Hematopoietic multipotent progenitor cell treated with erythropoietin and hydrocortisone succinate and interleukin-3 and kit ligand, for 6 days (in vitro differentiated cells): ENCODE results near the gene C1orf159.

Experiments used
- DNase-seq: peaks from one replicate; pipeline ENCODE4 v3.0.0-alpha.2; 2015

Gene C1orf159

DNA sequence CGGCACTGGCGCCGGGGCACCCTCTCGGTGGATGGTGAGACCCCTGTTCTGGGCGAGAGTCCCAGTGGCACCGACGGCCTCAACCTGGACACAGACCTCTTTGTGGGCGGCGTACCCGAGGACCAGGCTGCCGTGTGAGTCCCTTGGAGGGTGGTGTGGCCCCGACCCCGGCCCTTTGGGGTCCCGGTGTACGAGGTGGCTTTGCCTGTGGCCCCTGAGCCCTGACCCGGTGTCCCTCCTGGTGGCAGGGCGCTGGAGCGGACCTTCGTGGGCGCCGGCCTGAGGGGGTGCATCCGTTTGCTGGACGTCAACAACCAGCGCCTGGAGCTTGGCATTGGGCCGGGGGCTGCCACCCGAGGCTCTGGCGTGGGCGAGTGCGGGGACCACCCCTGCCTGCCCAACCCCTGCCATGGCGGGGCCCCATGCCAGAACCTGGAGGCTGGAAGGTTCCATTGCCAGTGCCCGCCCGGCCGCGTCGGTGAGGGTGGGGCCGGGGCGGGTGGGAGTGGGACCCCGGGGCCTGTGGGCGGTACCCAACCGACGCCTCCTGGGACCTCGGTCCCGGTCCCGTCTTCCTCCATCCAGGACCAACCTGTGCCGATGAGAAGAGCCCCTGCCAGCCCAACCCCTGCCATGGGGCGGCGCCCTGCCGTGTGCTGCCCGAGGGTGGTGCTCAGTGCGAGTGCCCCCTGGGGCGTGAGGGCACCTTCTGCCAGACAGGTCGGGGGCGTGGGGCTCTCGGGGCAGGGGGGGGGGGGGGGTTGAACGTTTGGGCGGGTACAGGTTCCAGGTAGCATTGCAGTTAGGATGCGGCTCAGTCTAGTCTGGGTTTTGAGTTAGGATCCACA lies 66.3 kb downstream of the C1orf159 start:
- DNase-seq, result no peak

DNA sequence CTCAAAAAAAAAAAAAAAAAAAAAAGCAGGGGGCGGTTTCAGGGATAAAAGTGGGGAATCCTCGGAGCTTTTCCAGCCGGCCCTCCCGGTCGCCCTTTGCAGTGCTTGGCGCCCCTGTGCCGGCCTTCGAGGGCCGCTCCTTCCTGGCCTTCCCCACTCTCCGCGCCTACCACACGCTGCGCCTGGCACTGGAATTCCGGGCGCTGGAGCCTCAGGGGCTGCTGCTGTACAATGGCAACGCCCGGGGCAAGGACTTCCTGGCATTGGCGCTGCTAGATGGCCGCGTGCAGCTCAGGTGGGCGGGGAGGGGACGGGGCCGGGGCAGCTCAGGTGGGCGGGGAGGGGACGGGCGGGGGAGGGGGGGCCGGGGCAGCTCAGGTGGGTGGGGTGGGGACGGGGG lies 67.1 kb downstream of the C1orf159 start:
- no peak for DNase-seq

DNA sequence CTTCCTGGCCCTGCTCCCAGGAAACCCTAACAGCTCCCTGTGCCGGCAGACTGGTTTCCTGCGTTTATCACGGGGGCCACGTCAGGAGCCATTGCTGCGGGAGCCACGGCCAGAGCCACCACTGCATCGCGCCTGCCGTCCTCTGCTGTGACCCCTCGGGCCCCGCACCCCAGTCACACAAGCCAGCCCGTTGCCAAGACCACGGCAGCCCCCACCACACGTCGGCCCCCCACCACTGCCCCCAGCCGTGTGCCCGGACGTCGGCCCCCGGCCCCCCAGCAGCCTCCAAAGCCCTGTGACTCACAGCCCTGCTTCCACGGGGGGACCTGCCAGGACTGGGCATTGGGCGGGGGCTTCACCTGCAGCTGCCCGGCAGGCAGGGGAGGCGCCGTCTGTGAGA lies 67.9 kb downstream of the C1orf159 start:
- no peak for DNase-seq

DNA sequence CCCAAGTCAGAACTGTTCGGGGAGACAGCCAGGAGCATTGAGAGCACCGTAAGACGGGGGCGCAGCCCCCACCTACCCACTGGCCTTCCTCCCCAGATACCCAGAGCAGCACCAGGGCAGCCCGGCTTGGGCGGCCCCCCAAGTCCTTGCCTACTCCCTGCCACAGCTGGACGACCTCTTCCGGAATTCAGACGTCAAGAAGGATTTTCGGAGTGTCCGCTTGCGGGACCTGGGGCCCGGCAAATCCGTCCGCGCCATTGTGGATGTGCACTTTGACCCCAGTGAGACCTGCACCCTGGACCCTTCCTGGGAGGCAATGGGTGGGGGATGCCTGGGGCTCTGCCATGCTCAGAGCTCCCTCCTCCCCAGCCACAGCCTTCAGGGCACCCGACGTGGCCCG lies 68.5 kb downstream of the C1orf159 start:
- DNase-seq, result no peak

DNA sequence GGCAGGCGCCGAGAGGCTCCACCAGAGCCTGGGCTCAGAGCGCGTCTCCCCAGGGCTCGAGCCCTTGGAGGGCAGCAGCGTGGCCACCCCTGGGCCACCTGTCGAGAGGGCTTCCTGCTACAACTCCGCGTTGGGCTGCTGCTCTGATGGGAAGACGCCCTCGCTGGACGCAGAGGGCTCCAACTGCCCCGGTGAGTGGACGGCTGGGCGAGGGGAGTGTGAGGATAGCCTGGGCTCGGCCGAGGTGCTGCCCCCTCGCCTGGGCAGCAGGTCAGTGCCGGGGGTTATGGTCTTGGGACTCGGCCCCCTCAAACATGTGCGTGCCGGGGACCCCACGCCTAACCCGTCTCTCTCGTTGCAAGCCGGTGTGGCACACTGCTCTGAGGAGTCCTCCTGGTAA lies 69.1 kb downstream of the C1orf159 start:
- no peak for DNase-seq

DNA sequence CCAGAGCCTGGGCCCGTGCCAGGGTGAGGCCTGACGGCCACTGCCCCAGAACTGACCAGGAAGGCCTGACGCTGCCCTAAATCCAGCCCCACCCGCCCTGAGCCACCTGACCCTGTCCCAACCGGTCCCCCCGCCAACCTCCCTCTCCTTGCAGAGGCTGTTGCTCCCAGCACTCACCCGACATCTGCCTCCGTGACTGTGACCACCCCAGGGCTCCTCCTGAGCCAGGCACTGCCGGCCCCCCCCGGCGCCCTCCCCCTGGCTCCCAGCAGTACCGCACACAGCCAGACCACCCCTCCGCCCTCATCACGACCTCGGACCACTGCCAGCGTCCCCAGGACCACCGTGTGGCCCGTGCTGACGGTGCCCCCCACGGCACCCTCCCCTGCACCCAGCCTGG lies 69.6 kb downstream of the C1orf159 start:
- DNase-seq, result no peak

DNA sequence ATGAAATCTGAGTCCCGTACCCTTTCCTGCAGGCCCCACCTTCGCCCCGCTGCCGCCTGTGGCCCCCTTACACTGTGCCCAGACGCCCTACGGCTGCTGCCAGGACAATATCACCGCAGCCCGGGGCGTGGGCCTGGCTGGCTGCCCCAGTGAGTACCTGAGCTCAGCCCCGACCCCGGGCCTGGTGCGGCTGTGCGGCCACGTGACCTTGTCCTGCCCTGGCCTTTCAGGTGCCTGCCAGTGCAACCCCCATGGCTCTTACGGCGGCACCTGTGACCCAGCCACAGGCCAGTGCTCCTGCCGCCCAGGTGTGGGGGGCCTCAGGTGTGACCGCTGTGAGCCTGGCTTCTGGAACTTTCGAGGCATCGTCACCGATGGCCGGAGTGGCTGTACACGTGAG lies 70.8 kb downstream of the C1orf159 start:
- DNase-seq, result no peak

DNA sequence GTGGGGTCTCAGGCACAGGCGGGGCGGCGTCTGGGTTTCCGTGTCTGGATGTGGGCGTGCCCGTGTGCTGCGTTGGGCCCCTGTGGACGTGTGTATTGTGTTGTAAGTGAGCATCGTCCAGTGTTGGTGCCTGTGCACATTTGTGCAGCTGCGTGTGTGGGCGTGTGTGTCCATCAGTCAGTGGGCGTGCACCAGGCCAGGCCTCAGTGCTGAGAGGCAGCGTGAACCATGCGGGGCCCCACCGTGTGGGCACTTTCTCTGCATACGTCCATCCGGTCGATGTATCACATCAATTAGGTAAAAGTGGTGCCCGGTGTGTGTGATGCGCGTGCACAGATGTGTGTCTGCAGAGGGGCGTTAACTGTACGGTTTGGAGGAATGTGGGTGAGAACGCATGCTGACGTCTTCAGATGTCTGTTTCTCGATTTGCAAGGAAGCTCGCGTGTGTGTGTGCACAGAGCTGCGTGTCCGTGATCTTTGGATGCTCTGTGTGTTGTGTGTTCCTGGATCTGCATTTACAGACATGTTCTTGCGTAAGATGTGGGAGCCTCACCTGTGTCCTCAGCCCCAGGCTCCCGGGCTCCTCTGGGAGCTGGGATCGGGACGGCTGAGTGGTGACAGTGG lies 71.3 kb downstream of the C1orf159 start:
- no peak for DNase-seq

DNA sequence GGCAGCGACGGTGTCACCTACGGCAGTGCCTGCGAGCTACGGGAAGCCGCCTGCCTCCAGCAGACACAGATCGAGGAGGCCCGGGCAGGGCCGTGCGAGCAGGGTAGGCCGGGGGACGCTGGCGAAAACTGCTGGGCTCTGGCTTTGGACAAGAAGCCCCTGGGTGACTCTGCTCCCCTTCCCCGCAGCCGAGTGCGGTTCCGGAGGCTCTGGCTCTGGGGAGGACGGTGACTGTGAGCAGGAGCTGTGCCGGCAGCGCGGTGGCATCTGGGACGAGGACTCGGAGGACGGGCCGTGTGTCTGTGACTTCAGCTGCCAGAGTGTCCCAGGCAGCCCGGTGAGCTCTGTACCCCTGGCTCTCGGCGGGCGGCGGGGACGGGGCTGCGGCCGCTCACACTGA lies 72.0 kb downstream of the C1orf159 start:
- no peak for DNase-seq

DNA sequence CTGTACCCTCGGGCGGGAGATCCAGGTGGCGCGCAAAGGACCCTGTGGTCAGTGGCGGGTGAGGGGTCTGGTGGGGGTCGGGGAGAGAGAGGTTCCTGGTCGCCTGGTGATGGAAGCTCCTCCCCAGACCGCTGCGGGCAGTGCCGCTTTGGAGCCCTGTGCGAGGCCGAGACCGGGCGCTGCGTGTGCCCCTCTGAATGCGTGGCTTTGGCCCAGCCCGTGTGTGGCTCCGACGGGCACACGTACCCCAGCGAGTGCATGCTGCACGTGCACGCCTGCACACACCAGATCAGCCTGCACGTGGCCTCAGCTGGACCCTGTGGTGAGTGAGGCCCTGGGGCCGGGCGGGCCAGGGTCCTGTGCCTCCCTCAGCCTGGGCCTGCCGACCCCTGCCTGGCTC lies 72.5 kb downstream of the C1orf159 start:
- DNase-seq, result no peak

DNA sequence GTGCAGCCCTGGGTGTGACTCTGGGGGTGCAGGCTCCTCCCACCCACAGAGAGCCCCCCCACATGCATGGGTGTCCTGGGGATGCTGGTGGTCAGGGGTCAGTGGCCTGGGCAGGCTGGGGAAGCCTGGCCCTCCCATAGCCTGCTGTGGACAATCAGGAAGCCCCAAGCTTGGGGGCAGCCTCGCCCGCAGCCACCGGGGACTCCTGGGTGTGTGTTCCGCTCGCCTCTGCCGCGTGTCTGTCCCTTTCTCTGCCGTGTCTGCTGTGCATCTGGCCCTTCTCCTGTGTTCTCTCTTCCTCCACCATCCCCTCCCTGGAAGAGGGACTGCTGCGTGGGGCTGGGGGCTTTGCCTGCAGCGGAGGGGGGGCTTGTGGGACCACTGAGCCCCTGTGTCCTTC lies 73.1 kb downstream of the C1orf159 start:
- no peak for DNase-seq

DNA sequence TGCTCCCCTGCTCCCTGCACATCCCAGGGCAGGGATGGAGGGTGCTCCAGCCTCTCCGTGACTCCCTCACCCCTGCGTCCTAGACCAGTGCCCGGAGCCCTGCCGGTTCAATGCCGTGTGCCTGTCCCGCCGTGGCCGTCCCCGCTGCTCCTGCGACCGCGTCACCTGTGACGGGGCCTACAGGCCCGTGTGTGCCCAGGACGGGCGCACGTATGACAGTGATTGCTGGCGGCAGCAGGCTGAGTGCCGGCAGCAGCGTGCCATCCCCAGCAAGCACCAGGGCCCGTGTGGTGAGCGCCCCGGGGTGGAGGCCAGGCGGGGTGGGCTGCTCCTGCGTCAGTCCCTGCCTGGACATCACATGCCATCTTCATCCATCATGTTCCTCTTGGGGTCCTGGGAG lies 74.0 kb downstream of the C1orf159 start:
- no peak for DNase-seq

DNA sequence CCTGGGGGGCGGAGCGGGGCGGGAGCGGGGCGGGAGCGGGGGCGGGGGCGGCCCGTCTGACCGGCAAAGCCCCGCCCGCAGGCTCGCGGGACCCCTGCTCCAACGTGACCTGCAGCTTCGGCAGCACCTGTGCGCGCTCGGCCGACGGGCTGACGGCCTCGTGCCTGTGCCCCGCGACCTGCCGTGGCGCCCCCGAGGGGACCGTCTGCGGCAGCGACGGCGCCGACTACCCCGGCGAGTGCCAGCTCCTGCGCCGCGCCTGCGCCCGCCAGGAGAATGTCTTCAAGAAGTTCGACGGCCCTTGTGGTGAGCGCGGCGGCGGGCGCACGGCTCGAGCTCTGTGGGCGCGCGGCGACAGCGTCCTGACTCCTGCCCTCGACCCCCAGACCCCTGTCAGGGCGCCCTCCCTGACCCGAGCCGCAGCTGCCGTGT lies 74.8 kb downstream of the C1orf159 start:
- no peak for DNase-seq

DNA sequence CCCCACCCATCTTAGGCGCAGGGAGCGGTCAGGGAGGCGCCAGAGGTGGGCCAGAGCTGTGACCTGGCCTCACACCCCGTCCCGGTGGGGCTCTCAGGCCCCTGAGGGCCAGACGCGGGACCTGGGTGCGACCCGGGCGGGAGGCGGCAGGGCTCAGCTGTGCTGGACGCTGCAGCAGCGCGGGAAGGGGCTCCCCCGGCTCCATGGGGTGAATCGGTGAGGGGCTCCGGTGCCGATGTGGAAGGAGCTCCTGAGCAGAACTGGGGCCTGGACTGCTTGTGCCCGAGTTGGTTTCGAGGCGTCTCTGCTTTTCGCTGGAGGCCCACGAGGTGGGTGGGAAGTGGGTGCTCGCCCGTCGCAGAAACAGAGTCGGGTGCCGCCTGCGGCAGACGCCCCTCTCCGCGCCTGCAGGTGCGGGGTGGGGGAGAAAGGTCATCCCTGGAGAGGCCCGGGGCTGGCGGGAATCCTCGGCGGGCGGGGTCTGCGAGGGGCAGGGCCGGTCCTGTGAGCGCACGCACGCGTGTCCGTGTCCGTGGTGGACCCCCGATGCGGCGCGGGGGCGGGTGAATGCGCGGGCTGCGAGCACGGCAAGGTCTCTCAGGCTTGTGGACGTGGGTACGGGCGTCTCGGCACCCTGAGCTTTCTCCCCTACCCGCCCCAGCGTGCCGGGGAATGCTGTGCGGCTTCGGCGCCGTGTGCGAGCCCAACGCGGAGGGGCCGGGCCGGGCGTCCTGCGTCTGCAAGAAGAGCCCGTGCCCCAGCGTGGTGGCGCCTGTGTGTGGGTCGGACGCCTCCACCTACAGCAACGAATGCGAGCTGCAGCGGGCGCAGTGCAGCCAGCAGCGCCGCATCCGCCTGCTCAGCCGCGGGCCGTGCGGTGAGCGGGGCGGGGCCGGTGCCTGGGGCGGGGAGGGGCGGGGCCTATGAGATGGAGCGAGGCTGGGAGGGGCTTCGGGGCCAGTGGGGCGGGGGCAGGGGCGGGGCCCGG lies 75.6 kb downstream of the C1orf159 start:
- DNase-seq, result peak; percentile 88

DNA sequence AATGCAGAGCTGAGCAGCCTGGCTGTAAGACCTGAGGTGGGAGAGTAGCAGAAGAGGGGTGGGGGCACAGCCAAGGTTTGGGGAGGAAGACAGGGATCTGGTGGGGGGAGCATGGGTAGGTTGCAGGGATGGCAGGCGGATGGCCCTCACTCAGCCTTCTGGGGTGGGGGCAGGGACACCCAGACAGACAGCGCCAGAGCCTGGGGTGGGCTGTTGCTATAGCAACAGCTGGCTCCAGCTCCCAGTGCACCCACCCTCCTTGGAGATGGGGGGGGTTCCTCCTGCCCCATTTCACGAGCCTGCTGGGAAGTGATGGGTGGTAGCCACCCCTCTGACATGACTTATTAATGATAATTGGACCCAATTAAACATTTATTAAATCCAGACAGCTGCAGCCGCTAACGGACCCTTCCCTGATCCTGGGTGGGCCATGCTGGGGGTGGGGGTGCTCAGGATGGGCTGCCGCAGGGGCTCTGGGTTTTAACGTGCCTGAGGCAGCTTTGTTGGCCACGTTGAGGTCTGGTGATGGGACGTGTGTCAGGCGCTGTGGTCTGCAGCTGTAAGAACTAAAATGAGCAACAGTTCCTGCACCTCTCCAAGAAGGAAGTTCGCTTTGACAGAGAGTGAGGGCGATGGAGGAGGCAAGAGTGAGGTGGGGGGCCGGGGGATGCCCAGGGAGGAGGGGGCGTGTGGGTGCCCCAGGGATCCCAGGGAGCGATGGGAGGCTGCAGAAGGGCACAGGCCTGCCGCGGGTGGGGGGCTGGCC lies 76.6 kb downstream of the C1orf159 start:
- DNase-seq, result no peak

DNA sequence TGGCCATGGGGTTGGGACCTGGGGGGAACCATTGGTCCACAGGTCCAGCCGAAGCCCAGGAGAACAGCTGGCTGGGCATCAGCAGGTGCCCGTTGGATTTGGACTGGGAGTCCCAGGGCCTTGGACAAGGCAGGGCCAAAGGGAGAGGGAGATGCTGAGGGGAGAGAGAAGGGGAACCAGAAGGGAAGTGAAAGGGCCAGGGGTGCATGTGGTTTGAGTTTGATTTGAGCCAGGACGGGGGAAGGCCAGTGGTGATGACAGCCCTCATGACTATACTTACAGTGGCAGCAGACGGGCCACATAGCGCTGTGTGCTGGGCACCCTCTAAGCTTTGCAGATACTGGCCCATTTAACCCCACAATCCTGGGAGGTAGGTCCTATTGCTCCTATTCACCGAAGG lies 77.2 kb downstream of the C1orf159 start:
- DNase-seq, result peak; percentile 40

DNA sequence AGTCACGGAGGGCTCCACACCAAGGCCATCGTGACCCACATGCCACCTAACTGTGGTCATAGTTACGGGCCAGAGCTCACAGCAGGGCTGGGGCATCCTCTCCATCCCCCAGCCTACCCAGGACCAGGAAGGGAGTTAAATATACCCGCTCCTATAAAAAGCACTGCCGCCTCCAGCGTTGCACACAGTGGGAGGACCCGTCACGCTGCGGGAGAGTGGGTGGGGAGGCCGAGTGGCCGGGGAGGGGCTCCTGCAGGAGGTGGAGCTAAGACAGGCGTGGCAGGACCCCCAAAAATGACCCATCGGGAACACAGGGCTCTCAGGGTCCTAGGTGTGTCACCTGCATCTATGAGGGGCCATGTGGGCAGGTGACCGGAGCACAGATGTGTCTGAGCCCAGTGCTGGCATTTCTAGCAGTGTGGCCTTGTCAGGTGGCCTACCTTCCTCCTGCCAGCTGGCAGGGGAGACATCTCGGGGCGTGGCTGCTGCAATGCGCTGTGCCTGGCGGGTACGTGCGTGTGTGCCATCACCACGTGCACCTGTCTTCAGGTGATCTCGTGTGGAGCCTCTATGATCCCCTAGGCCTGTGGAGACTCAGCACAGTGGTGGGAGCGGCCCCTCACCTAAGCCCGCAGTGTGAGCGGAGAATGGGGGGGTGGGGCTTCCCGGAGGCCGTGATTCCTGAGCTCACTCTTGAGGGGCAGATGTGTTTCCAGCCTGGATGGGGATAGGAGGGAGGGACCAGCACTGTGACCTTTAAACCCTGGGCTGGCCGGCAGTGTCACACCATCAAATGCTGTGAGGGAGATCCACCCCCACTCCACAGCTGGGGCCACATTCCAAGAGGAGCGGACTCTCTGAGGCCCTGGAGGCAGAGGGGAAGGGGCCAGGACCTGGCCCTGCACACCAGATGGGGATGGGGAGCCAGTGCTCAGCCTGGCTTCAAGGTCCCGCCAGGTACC lies 78.2 kb downstream of the C1orf159 start:
- no peak for DNase-seq

DNA sequence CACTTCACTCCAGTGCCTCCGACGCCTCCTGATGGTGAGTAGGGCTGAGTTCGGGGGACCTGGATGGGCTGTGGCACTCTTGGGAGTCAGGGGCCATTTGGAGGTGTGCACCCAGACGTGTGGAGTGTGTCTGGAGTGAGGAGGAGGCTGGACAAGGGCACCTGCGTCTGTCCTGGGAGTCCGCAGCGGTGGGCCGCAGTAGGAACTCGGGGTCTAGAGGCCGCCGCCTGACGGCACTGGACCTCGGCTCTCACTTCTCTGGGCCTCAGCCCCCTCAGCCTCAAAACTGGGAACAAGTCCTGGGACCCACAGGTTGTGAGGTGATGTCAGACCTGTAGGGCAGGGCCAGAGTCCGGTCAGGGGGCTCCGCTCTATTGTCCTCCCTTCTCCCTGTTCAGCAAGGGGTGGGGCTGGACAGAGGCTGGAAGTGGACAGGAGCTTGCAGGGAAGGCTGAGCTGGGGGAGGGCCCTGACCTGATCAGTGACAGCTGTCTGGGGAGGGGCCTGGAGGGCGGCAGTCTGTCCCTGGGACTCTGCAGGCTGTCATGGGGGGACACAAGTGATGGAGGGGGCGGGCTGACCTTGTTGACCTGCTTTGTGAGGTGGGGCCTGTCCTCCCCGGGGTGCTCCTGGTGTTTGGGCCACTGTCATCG lies 80.5 kb downstream of the C1orf159 start:
- no peak for DNase-seq

DNA sequence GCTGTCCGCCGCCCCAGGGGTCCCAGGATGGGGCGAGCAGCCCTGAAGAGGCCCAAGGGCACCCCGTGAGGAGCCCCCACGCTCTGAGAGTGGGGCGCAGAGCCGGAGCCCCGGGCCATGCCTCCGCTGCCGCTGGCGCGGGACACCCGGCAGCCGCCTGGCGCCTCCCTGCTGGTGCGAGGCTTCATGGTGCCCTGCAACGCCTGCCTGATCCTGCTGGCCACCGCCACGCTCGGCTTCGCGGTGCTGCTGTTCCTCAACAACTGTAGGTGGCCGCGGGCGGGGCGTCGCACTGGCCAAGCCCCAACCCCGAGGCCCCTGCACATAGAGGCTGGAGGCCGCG lies 81.5 kb downstream of the C1orf159 start:
- DNase-seq, result no peak

DNA sequence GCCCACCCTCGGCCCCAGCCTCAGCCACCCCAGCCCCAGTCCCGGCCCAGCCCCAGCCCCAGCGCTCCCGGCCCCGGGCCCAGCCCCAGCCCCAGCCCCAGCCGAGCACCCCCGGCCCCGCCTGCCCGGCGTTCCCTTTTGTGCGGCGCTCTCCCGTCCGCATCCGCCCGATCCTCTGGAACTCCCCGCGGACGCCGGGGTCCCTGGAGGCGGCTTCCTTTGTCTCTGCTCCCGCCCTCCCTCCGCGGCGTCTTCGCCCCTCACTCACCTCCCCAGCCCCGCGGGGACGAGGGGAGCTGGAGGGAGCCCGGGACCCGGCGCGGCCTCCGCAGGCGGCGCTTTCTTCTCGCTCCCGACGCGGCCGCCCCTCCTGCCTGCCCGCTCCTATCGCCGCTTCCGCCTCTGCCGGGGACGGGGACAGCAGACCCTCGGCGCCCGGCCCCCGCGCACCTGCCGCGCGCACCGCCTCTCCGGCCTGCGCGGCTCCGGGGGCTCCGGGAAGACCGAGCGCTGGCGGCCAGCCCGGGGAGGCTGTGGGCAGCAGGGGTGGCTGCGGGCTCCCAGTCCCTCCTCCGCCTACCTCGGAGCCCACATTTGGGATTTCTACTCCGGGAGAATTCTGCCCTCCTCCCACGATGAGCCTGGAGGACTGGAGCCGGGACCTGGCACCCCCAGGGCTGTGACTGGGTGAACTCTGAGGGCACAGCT lies 82.0 kb downstream of the C1orf159 start:
- no peak for DNase-seq
